K562 (cell line): ENCODE data around the gene FFAR1. TPM values are rescaled to one million over a fixed set of nuclear protein-coding genes. Genes with fewer than 3 reads are reported as not detected.
A peak's percentile ranks its signal among the peaks of the same experiment; 100 is the strongest.

ENCODE experiments used
- ATAC-seq: fragments of 200-7000 bp; cut with Tn5 transposase; 3 replicates; pipeline ENCODE4 v1.9.1; 2020; ENCODE audit warnings: moderate library complexity
- BruUV-seq: library from RNA; stranded (reverse); fragments of 400-500 nt; replicated peaks from 2 replicates; lab custom pipeline; 2021; lab: Mats Ljungman, UMichigan
- CTCF ChIA-PET: fragments of 300-600 bp; formaldehyde crosslinking; extraction: SDS; loops from one replicate; lab custom pipeline; 2021; ENCODE audit warnings: low intra/inter-chr PET ratio; lab: Yijun Ruan, JAX
- POLR2A ChIA-PET: fragments of 300-600, 350-650 bp; sonication (Branson Sonifier 250); formaldehyde crosslinking; extraction: SDS; loops from one replicate; lab custom pipeline; 2021; ENCODE audit warnings: antibody characterized with exemption, inconsistent platforms; lab: Yijun Ruan, JAX
- DNase-seq, 4 experiments: peaks; one replicate each; pipeline versions ENCODE4 v3.0.0 to v3.0.0-alpha.2; 2011 to 2018; ENCODE audit warnings: low spot score in 3 of 4, mixed read lengths in 3 of 4; ENCODE audit errors: extremely low read depth in 1 of 4
- FAIRE-seq: peaks from 2 replicates; lab custom pipeline; 2011; peaks lifted over from hg19 to GRCh38; lab: Jason Lieb, UNC
- H2AFZ ChIP-seq: 2 replicates; pipeline ENCODE4 v1.6.0; 2011; ENCODE audit warnings: low read depth, low read length, control low read depth, inconsistent platforms
- H3K27ac ChIP-seq: fragments of 200-600 bp; 3 replicates; pipeline ENCODE4 v1.8.0; 2011; ENCODE audit warnings: low read depth, mild to moderate bottlenecking, control low read depth, inconsistent platforms, low read length, moderate library complexity, mixed read lengths; ENCODE audit errors: extremely low read depth
- H3K27me3 ChIP-seq, 2 experiments: fragments of 300-600 bp in 1 of 2; 2 replicates in 1 of 2; 3 replicates in 1 of 2; pipeline versions ENCODE4 v1.6.0 to v1.8.0; 2011; ENCODE audit warnings: inconsistent platforms in 2 of 2, low read length in 2 of 2, mild to moderate bottlenecking in 1 of 2, mixed read lengths in 1 of 2, moderate library complexity in 1 of 2; ENCODE audit not compliant: control insufficient read depth in 2 of 2, insufficient read depth in 2 of 2
- H3K36me3 ChIP-seq: fragments of 300-600 bp; 3 replicates; pipeline ENCODE4 v1.8.0; 2011; ENCODE audit warnings: mild to moderate bottlenecking, low read length, inconsistent platforms; ENCODE audit not compliant: control insufficient read depth, insufficient read depth
- H3K4me1 ChIP-seq, 2 experiments: fragments of 200-600 bp in 1 of 2; replicated peaks in 1 of 2; 2 replicates in 1 of 2; 3 replicates in 1 of 2; pipeline versions ENCODE4 v1.5.1 to v1.8.0; 2011; ENCODE audit warnings: inconsistent platforms in 2 of 2, low read length in 2 of 2, mild to moderate bottlenecking in 1 of 2, mixed read lengths in 1 of 2, moderate library complexity in 1 of 2; ENCODE audit not compliant: control insufficient read depth in 2 of 2, insufficient read depth in 2 of 2
- H3K4me2 ChIP-seq: 2 replicates; pipeline ENCODE4 v1.6.1; 2011; ENCODE audit warnings: low read length, control low read depth, inconsistent platforms, mixed read lengths; ENCODE audit not compliant: insufficient read depth
- H3K4me3 ChIP-seq: fragments of 200-600 bp; sonication (generic), shearing (Covaris generic); 2 replicates; pipeline ENCODE4 v1.5.1; 2016; ENCODE audit warnings: control low read depth, inconsistent platforms
- H3K79me2 ChIP-seq: fragments of 200-600 bp; 3 replicates; pipeline ENCODE4 v1.8.0; 2011; ENCODE audit warnings: low read length, inconsistent platforms; ENCODE audit not compliant: control insufficient read depth, insufficient read depth
- H3K9ac ChIP-seq, 2 experiments: 2 replicates each; pipeline versions ENCODE4 v1.6.0 to v1.6.1; 2011; ENCODE audit warnings: low read depth in 2 of 2, low read length in 2 of 2, control low read depth in 1 of 2, inconsistent platforms in 1 of 2, mild to moderate bottlenecking in 1 of 2, mixed read lengths in 1 of 2; ENCODE audit not compliant: insufficient read depth in 1 of 2
- H3K9me1 ChIP-seq: one replicate; pipeline ENCODE4 v1.6.0; 2011; ENCODE audit warnings: inconsistent platforms, mild to moderate bottlenecking, low read length, moderate library complexity; ENCODE audit not compliant: control insufficient read depth, insufficient read depth
- H3K9me3 ChIP-seq: replicated peaks from 2 replicates; pipeline ENCODE4 v1.5.1; 2011; ENCODE audit warnings: low read depth, low read length, inconsistent platforms; ENCODE audit not compliant: control insufficient read depth, insufficient read depth
- H4K20me1 ChIP-seq: replicated peaks from 2 replicates; pipeline ENCODE4 v1.6.1; 2011; ENCODE audit warnings: low read length, inconsistent platforms, mixed read lengths; ENCODE audit not compliant: control insufficient read depth, insufficient read depth
- FOSL1 ChIP-seq: fragments of 200-800 bp; sonication (Bioruptor generic); conservative IDR thresholded peaks from 2 replicates; pipeline ENCODE4 v1.6.1; 2016; ENCODE audit warnings: missing genetic modification characterization, missing compliant biosample characterization
- GATAD2A ChIP-seq: fragments of 450-650 bp; IDR thresholded peaks from 2 replicates; pipeline ENCODE4 v1.6.1; 2017
- HNRNPH1 ChIP-seq: fragments of 200-400 bp; formaldehyde crosslinking; optimal IDR thresholded peaks from 2 replicates; pipeline ENCODE3; 2017; ENCODE audit warnings: low read depth, mild to moderate bottlenecking, low read length, moderate library complexity
- XRCC4 ChIP-seq: IDR thresholded peaks from one replicate; pipeline ENCODE4 v1.6.1; 2011; ENCODE audit not compliant: insufficient read depth, insufficient read length; ENCODE audit errors: extremely low read depth
- ZNF395 ChIP-seq: fragments of 200-800 bp; sonication (Bioruptor generic); IDR thresholded peaks from 2 replicates; pipeline ENCODE4 v1.6.1; 2017; ENCODE audit warnings: missing genetic modification characterization, missing compliant biosample characterization
- WGBS: fragments of 100-300 bp; shearing (Covaris generic); methylation state at CpG from one replicate; pipeline ENCODE4 v1.1.6; 2016; ENCODE audit warnings: low coverage, mixed read lengths; ENCODE audit not compliant: insufficient coverage; ENCODE audit errors: missing lambda C conversion rate; 5-methylcytosine and 5-hydroxymethylcytosine counted together
- in situ Hi-C: fragments of 300-500 bp; cut with MboI; formaldehyde crosslinking; loops from 4 replicates; pipeline ENCODE4 v1.15.0; 2018; ENCODE audit warnings: inconsistent platforms, mixed read lengths
- intact Hi-C: fragments of 100-400 bp; cut with micrococcal nuclease; formaldehyde crosslinking; loops from 2 replicates; pipeline ENCODE4 v1.14.2; 2022
- polyA plus RNA-seq, 8 experiments: library from polyadenylated mRNA; depleted of rRNA in 4 of 8; stranded (reverse) in 5 of 8; unstranded in 3 of 8; fragments of >200 nt; fragmentation: Nextera tagmentation in 2 of 8; fragmentation: Illumina TruSeq in 1 of 8; extraction: Ambion mirVana in 2 of 8; extraction: Trizol in 1 of 8; gene quantifications; 2 replicates each; pipeline versions ENCODE4 v1.2.1 to v1.2.3, GENCODE V29; 2011 to 2014; ENCODE audit warnings: inconsistent platforms in 1 of 8, missing spikeins in 1 of 8
- total RNA-seq, 7 experiments: library from RNA; depleted of rRNA in 6 of 7; stranded (reverse); fragments of >200 nt in 6 of 7; fragmentation: Illumina TruSeq in 2 of 7; extraction: Trizol in 2 of 7; gene quantifications; 2 replicates each; pipeline versions ENCODE4 v1.2.1 to v1.2.3, GENCODE V29; 2011 to 2021; ENCODE audit warnings: low replicate concordance in 1 of 7
- TF ChIP-seq, protein P1 (sequence below): sonication (generic); formaldehyde crosslinking; IDR thresholded peaks from 2 replicates; pipeline ENCODE4 v1.8.1; 2023; ENCODE audit warnings: mild to moderate bottlenecking, missing genetic modification reagents, moderate library complexity

Gene FFAR1
- total and polyA plus RNA-seq, 9 of the 15 experiments (the other 6 are each of a cell fraction or from before 2014, with no cell fraction given): not detected

- TF ChIP-seq ZNF395 (no peak), FOSL1 (tag) (no peak), XRCC4 (no peak), HNRNPH1 (no peak), GATAD2A (no peak)
- TF ChIP-seq, protein P1, sequence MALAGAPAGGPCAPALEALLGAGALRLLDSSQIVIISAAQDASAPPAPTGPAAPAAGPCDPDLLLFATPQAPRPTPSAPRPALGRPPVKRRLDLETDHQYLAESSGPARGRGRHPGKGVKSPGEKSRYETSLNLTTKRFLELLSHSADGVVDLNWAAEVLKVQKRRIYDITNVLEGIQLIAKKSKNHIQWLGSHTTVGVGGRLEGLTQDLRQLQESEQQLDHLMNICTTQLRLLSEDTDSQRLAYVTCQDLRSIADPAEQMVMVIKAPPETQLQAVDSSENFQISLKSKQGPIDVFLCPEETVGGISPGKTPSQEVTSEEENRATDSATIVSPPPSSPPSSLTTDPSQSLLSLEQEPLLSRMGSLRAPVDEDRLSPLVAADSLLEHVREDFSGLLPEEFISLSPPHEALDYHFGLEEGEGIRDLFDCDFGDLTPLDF (CRISPR knock-in tag): no peak
- TF ChIP-seq, all 486 proteins: peak for 0
- Histone ChIP-seq H3K9me3 (no peaks in the 10 kb centered on the region), H3K27ac (peak overlapping the region; percentile 90), H3K27me3 (no peaks in the 10 kb centered on the region), H3K79me2 (peaks cover 10% of the 10 kb centered on the region; the same call in 2 of the 3 replicates), H3K36me3 (no peaks in the 10 kb centered on the region), H3K4me3 (no peak overlapping the region), H2AFZ (peak overlapping the region; percentile 65), H3K9ac (peak overlapping the region; percentile 61 to 89), H3K4me2 (no peak overlapping the region), H3K4me1 (peaks cover 67 to 75% of the 10 kb centered on the region in 2 experiments), H3K9me1 (peaks cover 3% of the 10 kb centered on the region), H4K20me1 (no peaks in the 10 kb centered on the region)
- BruUV-seq: no TSS peak
- ATAC-seq (no peak; the same call in 2 of the 3 replicates), DNase-seq (peak in 1 of 4 experiments; percentile 11), FAIRE-seq (no peak)
- ChIA-PET POLR2A (interaction anchor here (0.6 to 2.3 kb wide), 5 partner anchors 10 to 27 kb away, joined by 3 to 11 read pairs (median 3); partner anchors contain the start of gene HAMP), CTCF (no interaction called here)
- whole genome bisulfite sequencing: 57% methylated on average over 8 of the region's 10 CpGs
- intact Hi-C loops (no loop called here), in situ Hi-C loops (no loop called here)
Measured at GRCh38 chr19:35307931-35308330, 39.8 kb upstream of the FFAR1 start.
